PFSK-1 (cell line): Measurements from ENCODE around the gene DYNLT5.

Source experiments
- FOXP2 ChIP-seq: optimal IDR thresholded peaks from 2 replicates; pipeline ENCODE3; 2011; ENCODE audit warnings: borderline replicate concordance, control low read depth, inconsistent platforms; ENCODE audit not compliant: insufficient read depth; ENCODE audit errors: extremely low read length, extremely low read depth
- POLR2AphosphoS5 ChIP-seq: IDR thresholded peaks from 2 replicates; pipeline ENCODE4 v1.6.1; 2012; ENCODE audit warnings: low read depth, mild to moderate bottlenecking, control low read depth, low read length, moderate library complexity
- SIN3A ChIP-seq: IDR thresholded peaks from 2 replicates; pipeline ENCODE4 v1.6.1; 2012; ENCODE audit warnings: mild to moderate bottlenecking, low read length, moderate library complexity, borderline replicate concordance; ENCODE audit not compliant: insufficient read depth
- TAF1 ChIP-seq: IDR thresholded peaks from 2 replicates; pipeline ENCODE4 v1.6.1; 2012; ENCODE audit warnings: low read length, control low read depth, borderline replicate concordance; ENCODE audit not compliant: insufficient read depth
- TF ChIP-seq, protein P1 (sequence below), 2 experiments: IDR thresholded peaks; 2 replicates each; pipeline versions ENCODE4 v1.6.1 to v1.8.0; 2011 to 2012; ENCODE audit warnings: low read depth in 2 of 2, low read length in 2 of 2, control low read depth in 1 of 2, inconsistent platforms in 1 of 2, mild to moderate bottlenecking in 1 of 2, moderate library complexity in 1 of 2; ENCODE audit not compliant: insufficient read depth in 1 of 2

The DYNLT5 gene

DNA sequence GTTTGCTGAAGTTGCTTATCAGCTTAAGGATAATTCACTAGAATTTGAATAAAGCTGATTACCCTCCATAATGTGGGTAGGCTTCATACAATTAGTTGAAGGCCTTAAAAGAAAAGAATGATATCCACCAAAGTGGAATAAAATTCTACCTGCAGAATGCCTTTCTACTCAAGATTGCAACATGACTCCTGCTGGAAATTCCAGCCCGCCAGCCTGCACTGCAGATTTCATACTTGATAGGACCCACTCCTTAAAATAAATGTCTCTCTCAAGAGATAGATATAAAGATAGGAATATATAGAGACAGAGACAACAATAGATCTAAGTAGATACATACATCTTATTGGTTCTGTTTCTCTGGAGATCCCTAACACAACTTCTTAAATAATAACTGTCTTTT is 72.5 kb downstream of the DYNLT5 start:
- TF ChIP-seq, protein P1, sequence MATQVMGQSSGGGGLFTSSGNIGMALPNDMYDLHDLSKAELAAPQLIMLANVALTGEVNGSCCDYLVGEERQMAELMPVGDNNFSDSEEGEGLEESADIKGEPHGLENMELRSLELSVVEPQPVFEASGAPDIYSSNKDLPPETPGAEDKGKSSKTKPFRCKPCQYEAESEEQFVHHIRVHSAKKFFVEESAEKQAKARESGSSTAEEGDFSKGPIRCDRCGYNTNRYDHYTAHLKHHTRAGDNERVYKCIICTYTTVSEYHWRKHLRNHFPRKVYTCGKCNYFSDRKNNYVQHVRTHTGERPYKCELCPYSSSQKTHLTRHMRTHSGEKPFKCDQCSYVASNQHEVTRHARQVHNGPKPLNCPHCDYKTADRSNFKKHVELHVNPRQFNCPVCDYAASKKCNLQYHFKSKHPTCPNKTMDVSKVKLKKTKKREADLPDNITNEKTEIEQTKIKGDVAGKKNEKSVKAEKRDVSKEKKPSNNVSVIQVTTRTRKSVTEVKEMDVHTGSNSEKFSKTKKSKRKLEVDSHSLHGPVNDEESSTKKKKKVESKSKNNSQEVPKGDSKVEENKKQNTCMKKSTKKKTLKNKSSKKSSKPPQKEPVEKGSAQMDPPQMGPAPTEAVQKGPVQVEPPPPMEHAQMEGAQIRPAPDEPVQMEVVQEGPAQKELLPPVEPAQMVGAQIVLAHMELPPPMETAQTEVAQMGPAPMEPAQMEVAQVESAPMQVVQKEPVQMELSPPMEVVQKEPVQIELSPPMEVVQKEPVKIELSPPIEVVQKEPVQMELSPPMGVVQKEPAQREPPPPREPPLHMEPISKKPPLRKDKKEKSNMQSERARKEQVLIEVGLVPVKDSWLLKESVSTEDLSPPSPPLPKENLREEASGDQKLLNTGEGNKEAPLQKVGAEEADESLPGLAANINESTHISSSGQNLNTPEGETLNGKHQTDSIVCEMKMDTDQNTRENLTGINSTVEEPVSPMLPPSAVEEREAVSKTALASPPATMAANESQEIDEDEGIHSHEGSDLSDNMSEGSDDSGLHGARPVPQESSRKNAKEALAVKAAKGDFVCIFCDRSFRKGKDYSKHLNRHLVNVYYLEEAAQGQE (IDR thresholded peaks at IDR 0.05; ENCODE audit: insufficient read depth in 1 of 2, low read depth in 2 of 2, low read length in 2 of 2) = no peak
- TF ChIP-seq TAF1 (no peak), POLR2AphosphoS5 (no peak), SIN3A (no peak), FOXP2 (no peak)
